ENCODE measurements around the gene GEMIN7. TPM values are rescaled to one million over a fixed set of nuclear protein-coding genes. Genes with fewer than 3 reads are reported as not detected.

The GEMIN7 gene
- total and polyA plus RNA-seq, 2 of the 13 experiments (the other 11 are each of a cell fraction or from before 2014, with no cell fraction given), result 24.1 to 30.6 TPM

DNA sequence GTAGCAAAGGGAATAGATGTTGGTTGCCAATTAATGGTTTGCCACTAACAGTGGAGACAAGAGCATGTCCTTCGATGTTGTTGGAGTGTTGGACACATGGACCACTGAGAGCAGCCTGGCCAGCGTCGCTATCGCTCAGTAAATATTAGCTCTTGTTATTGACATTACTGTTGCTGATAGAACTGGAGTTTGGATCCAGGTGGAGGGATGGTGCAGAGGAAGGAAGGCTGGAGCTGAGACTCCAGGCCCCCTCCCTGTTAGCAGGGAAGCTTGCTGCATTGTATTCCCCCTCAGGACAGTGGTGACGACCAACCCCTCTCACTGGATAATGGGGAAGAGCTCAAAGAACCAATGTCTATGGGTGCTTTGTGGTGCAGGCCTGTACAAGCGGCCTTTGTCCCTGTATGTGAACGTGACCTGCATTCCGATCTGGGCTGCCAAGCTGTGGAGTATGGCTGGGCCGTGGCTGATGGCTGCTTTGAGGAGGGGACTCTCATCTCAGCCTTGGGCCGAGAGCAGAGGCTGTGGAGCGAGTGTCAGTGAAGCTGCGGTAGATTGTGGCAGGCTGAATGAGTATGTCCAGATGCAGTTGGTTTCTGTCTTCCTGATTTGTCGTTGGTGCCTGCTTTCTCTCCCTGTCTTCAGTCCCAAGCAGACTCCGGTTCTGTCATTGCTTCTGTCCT, 33.2 kb upstream of the GEMIN7 start (continued):
- no peak for TF ChIP-seq NFAT5 (CRISPR knock-in tag; IDR thresholded peaks at IDR 0.05)
- peak; percentile 98 for TF ChIP-seq PAXIP1 (CRISPR knock-in tag; conservative IDR thresholded peaks at IDR 0.05)
- 0 out of 2 replicates have a peak, but pooled peaks have one; percentile 74 for TF ChIP-seq ZFP1 (CRISPR knock-in tag; IDR thresholded peaks at IDR 0.05)
- TF ChIP-seq BORCS8-MEF2B (CRISPR knock-in tag; IDR thresholded peaks at IDR 0.05), result peak; percentile 68; the same call in 1 of the 2 replicates
- no peak for TF ChIP-seq ZNF776 (CRISPR knock-in tag; IDR thresholded peaks at IDR 0.05)
- no peak for TF ChIP-seq KLF12 (CRISPR knock-in tag; IDR thresholded peaks at IDR 0.05; ENCODE audit: borderline replicate concordance)
- TF ChIP-seq EZH2 (conservative IDR thresholded peaks at IDR 0.05; ENCODE audit: low read depth, low read length), result no peak
- no peak for TF ChIP-seq TAF15 (IDR thresholded peaks at IDR 0.05; ENCODE audit: low read depth, low read length, poor library complexity, severe bottlenecking)
- TF ChIP-seq ONECUT2 (CRISPR knock-in tag; IDR thresholded peaks at IDR 0.05), result peak; percentile 55; the same call in 1 of the 2 replicates
- peak; percentile 67 for TF ChIP-seq POLR2G (IDR thresholded peaks at IDR 0.05; ENCODE audit: low read depth, low read length)
- TF ChIP-seq NFE2 (CRISPR knock-in tag; IDR thresholded peaks at IDR 0.05), result no peak
- TF ChIP-seq MTF2 (CRISPR knock-in tag; IDR thresholded peaks at IDR 0.05; ENCODE audit: borderline replicate concordance), result 0 out of 2 replicates have a peak, but pooled peaks have one; percentile 47
- TF ChIP-seq NR0B2 (CRISPR knock-in tag; IDR thresholded peaks at IDR 0.05), result no peak
- TF ChIP-seq ADNP (CRISPR knock-in tag; IDR thresholded peaks at IDR 0.05), result no peak
- peak; percentile 49 to 69; a peak in 3 of 4 replicates for TF ChIP-seq POLR2A (IDR thresholded peaks at IDR 0.05; ENCODE audit: insufficient read depth in 1 of 2, low read depth in 2 of 2, low read length in 2 of 2)
- no peak for TF ChIP-seq FOXM1 (CRISPR knock-in tag; IDR thresholded peaks at IDR 0.05)
- no peak for TF ChIP-seq CCAR2 (optimal IDR thresholded peaks at IDR 0.05; ENCODE audit: low read depth, low read length)
- TF ChIP-seq ZNF264 (CRISPR knock-in tag; IDR thresholded peaks at IDR 0.05), result peak; percentile 91
- TF ChIP-seq NR2F6 (IDR thresholded peaks at IDR 0.05), result peak; percentile 50; the same call in 1 of the 2 replicates
- TF ChIP-seq NR2F6 (CRISPR knock-in tag; IDR thresholded peaks at IDR 0.05), result peak; percentile 82
- TF ChIP-seq ZNF180 (CRISPR knock-in tag; IDR thresholded peaks at IDR 0.05; ENCODE audit: borderline replicate concordance, low read depth), result no peak
- no peak for TF ChIP-seq ZNF75D (CRISPR knock-in tag; IDR thresholded peaks at IDR 0.05; ENCODE audit: borderline replicate concordance)
- TF ChIP-seq FOSL1 (CRISPR knock-in tag; IDR thresholded peaks at IDR 0.05; ENCODE audit: borderline replicate concordance), result no peak
